Stimulated activated CD4-positive, alpha-beta T cell treated with anti-CD3 and anti-CD28 coated beads, Interleukin-1b, Interleukin-23, amount 100 ng/mL, for 48 hours (primary cell): ENCODE data around the gene VMP1.
"Not testable (repeated sequence)": the region's sequence is repeated elsewhere in the genome, so short reads cannot be mapped to it uniquely, and the experiment has no call there.

Experiments used
- DNase-seq: peaks from one replicate; pipeline ENCODE4 v3.0.0-alpha.2; 2020

Gene VMP1

DNA sequence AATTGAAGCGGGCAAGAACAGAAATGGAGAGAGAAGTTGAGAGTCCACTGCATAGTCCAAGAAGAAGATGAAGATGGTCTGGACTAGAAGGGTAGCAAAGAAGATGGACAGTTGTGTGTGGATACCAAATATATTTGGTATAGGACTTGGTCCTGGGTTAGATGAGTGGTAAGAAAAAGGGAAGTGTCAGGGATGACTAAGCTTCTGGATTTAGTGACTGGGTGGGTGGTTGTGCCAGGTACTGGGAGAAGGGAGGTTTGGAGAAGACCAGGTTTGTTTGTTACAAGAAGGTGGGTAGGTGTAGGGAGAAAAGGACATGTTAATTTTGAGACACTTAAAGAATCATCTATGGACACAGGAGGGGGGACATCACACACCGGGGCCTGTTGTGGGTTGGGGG is 5.4 kb downstream of the VMP1 start:
- no peak for DNase-seq

DNA sequence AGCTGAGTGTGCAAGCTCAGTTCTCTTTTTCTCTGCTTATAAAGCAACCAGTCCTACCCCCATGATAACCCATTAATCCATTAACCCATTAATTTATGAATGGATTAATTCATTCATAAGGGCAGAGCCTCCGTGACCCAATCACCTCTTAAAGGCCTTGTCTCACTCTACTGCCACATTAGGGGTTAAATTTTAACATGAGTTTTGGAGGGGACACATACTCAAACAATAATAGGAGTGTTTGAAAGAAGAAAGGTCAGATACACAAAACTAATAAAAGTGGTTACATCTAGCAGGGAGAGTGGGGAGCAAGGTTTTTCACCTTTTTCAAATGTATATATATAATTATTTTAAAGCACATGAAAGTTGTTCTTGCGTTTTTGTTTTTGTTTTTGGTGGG is 6.8 kb downstream of the VMP1 start:
- DNase-seq, result no peak

DNA sequence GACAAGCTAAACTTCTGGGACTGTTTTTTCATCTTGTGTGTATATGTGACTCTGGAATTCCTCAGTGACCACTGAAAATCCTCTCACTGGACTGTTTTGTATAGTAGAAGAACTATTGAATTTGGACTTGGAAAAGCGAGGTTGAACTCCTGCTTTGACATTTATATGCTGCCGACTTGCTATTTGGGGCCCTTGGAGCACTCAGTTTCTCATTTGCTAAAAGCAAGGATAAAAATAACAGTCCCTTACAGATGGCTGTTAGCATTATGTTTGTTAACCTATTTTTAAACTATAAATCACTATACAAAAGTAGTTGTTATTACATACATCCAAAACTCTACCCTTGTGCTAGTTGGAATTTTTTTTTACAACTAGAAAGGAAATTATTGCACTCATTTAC is 9.0 kb downstream of the VMP1 start:
- DNase-seq, result no peak

DNA sequence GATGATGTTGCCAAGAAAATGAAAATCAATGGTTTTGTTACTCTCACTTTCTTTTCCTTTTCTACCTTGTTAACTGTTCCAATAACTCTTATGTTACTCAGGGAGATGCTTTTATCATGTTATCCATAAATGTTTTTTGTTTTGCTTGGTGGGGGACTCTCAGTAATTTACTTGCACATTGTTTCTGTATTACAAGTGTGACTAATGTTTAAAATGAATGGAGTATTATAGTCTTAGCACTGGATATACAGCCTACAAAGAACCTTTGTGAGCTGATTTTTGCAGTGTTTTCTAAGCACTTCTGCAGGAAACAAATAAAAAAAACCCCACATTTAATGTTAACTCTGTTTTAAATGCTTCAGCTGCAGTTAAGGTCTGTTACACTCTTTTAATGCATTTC is 12.1 kb downstream of the VMP1 start:
- DNase-seq, result no peak

DNA sequence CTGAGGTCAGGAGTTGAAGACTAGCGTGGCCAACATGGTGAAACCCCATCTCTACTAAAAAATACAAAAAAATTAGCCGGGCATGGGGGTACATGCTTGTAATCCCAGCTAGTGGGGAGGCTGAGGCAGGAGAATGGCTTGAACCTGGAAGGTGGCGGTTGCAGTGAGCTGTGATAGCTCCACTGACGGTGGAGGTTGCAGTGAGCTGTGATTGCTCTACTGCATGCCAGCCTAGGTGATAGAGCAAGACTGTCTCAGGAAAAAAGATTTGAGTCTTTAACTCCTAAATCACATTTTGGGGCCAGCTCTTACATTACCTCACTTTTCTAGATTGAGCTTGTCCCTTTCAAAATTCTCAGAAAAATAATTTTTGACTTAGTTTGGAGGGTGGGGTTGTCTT is 15.2 kb downstream of the VMP1 start:
- no peak for DNase-seq

DNA sequence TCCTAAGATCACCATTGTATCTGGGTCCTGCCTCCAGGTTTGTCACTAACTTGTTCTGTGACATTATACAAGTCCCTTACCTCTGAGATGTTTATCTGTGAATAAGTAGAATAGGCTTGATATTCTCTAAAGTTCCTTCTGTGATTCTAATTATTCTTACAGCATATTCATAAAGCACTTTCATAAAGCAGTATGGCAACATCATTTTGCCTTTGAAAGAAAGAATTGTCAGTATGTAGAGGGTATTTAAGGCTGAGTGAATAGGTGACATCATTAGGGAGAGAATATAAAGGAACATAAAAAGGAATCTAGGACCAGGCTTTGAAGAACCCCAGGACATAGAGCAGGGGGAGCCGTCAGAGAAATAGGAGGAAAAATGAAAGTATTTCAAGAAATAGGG is 15.6 kb downstream of the VMP1 start:
- no peak for DNase-seq

DNA sequence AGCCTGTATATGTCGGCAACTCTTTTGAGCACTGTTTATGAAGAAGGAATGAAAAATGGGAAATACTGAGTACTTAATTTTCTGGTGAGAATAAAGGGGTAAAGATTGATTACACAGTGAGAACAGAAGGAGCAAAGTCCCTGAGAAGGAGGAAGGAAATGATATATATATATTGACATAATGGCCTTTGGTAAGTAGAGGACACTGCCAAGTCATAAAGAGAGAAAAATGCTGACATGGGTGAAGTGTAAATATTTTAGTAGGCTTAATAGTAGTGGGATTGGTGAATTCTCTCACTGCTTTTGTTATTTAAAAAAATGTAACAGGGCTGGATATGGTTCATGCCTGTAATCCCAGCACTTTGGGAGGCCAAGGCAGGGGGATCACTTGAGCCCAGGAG is 16.2 kb downstream of the VMP1 start:
- DNase-seq, result no peak

DNA sequence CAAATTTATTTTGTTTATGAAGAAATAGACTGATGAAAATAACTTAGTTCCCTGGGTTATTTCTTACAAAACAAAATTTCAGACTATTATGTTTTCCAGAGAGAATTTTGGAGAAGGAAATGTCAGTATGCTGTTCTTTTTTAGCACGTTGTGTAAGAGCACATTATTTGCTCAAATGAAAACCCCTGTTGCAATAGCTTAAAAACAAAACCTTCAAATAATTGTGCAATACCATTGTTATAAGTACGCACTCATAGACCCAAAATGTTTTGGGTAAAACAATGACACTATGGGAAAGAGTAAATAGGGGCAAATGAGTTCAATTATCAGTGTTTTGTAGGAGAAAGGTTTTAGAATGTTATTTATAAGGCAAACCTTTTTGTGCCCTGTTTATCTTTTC is 18.2 kb downstream of the VMP1 start:
- DNase-seq, result no peak

DNA sequence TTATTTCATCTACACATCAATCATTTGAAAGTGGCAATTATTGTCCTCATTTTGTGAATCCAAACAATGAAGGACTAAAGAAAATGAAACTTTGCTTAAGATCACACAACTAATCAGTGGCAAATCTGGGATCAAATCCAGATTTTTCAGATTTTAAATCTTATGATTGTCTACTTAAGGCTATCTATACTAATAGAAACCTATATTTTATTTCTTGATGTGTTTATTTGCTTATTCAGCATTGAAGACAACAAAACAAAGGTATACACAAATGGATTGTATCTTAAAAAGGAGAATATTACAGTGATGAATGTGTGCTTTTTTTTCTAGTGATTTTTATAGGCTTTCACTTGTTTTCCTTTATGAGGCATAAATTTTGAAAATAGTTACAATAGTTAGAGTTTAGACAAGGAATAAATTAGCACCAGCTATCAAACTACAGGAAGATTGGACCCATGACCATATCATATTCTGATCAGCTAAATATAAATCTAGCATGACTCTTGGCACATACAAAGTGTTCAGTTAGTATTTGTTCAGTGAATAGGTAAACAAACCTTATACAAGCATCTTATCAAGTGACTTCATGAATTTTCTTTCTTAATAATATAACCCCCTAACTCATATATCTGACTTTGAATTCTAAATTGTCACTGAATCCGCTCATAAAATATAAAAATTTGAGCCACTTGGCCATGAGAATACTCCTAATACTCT is 20.5 kb downstream of the VMP1 start:
- DNase-seq, result no peak

DNA sequence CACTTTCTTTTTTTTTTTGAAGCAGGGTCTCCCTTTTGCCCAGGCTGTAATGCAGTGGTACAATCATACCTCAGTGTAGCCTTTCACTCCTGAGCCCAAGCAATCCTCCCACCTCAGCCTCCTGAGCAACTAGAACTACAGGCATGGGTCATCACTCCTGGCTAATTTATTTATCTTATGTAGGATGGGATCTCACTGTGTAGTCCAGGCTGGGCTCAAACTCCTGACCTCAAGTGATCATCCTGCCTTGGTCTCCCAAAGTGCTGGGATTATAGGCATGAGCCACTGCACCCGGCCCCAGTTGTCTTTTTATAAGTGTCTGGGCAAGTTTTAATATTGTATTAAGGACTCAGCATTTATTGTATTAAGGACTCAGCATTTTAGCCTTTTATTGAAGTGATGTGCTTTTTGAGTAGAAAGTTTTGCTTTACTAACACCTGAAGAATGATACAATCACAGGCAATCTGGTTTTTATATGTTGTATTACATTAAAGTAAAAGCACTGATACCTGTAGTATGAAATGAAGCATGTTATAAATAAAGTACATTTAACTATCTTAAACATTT is 22.9 kb downstream of the VMP1 start:
- DNase-seq, result no peak

DNA sequence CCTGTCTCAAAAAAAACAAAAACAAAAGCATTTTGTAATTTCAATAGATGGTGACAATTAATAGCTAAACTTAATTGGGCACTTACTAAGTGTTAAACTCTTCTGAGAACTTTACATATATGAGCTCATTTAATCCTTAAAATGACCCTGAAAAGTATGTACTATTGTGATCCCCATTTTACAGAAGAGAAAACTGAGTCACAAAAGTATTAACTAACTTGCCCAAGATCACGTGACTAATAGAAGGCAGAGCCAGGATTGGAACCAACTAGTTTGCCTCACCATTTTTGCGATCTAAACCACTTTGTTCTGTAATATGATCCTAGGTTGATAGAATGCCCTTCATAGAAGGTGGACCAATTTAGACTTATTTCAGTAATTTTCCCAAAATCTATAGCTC is 26.2 kb downstream of the VMP1 start:
- no peak for DNase-seq

DNA sequence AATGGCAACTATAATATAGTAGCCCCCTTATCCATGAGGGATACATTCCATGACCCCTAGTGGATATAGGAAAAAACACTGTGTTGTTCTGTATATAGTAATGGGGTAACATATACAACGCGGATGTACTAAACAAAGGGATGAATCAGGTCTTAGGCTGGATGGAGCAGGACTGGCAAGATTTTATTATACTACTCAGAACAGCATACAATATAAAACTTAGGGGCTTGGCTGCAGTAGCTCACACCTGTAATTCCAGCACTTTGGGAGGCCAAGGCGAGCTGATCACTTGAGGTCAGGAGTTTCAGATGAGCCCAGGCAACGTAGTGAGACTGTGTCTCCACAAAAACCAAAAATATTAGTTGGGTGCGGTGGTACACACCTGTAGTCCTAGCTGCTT is 26.8 kb downstream of the VMP1 start:
- DNase-seq, result no peak

DNA sequence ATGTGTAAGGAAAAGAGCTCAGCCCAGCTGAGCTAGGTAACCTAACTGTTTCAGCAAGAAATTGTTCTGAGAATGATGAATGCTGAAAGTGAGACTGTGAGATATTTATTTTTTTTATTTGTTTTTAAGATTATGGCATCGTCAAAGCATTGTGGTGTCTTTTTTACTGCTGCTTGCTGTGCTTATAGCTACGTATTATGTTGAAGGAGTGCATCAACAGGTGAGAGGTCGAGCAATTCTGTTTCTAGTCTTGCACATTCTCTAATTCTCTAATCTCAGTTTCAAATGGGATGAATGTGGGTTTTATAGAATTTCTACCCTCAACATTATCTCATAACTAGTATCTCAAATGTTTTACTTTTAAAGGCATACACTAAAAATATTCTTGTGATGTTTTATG is 29.9 kb downstream of the VMP1 start:
- no peak for DNase-seq

DNA sequence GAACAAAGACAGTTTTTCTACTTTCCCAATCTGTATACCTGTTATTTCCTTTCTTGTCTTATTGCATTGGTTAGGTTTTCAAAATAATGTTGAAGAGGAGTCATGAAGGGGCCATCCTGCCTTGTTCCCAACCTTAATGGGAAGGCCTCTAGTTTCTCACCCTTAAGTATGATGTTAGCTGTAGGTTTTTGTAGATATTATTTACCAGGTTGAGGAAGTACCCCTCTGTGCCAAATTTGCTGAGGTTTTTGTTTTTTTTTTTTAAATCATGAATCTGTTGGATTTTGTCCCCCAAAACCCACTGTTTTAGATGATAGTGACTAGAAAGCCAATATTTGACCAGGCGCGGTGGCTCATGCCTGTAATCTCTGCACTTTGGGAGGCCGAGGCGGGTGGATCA is 36.4 kb downstream of the VMP1 start:
- no peak for DNase-seq

DNA sequence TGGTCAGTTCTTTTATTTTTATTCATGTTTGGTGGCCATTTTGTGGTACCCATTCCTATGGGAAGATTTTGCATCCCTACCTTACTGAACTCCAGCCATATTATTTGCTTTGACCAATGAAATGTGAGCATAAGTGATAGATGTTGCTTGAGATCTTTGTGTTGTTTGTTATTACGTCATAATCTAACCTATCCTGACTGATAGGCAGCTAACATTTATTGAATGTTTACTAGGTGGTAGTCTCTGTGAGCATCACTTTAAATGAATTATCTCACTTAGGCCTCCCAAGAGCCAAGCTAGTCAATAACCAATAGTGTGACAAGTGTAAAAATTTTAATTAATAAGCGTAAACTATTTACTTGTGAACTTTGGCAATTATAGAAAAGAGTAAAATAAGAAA is 37.6 kb downstream of the VMP1 start:
- DNase-seq, result no peak

DNA sequence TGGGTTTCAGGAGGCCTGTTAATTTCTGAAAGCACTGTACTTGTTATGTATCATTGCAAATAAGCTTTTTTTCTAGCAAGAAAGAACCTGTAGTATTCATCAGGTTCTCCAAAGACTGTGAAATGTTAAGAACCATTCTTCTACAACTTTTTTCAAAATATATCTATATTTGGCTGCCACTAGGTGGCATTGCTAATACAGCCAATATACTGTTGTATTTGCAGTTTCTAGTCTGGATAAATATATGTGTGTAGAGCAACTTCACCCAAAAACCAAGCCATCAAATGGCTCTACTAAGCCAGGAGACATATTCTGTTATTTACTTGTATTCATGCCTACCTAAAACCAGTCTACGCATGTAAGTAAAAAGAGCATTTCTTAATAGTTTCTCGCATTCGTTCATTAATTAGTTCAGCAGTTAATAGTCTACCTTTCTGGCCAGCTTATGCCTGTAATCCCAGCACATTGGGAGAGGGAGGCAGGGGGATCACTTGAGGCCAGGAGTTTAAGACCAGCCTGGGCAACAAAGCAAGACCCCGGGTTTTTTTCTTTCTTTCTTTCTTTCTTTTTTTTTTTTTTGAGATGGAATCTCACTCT is 39.5 kb downstream of the VMP1 start:
- no peak for DNase-seq

DNA sequence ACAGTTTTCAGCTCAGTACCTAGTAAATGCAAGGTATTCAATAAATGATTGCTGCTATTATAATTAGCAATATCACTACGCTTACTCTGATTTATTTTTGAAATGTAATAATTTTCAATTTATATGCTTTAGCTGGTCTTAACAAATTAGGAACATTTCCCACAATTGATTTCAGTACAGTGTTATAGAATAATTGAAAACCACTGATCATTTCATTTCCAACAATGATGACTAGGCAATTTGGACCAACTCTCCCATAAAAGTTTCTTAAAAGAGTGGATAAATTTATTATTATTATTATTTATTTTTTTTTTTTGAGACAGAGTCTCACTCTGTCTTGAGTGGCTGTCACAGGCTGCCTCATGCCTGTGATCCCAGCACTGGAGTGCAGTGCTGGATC is 41.1 kb downstream of the VMP1 start:
- DNase-seq, result no peak

DNA sequence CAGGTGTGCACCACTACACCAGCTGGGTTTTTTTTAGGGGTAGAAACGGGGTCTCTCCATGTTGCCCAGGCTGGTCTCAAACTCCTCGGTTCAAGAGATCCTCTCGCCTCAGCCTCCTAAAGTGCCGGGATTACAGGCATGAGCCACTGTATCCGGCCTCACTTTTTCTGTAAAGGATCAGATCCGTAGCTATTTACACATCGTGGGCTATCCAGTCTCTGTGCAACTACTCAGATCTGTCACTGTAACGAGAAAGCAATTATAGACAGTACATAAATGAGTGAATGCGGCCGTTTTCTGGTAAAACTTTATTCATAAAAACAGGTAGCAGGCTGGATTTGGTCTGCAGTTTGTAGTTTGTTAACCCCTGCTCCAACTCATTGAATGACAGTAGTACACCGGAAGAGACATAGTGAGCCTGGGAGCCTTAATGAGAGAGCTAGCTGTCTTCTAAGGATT is 44.5 kb downstream of the VMP1 start:
- peak; percentile 36 for DNase-seq

DNA sequence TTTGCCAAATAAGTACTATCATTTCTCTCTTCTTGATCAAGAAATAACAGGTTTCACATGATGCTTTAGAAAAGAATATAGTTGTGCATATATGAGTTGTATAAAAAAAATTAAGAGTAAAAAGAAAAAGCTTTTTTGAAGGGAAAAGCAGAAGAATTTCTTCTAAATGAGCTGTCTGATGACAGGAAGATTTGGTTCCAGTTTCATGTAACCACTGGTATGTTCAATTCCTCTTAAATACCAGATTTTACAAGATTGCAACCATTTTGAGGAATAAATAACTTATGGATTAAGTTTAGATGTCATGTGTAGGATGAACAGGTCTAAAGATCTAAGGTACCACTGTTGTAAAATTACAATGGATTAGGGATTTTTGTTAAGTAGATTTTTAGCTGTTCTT is 45.0 kb downstream of the VMP1 start:
- DNase-seq, result no peak

DNA sequence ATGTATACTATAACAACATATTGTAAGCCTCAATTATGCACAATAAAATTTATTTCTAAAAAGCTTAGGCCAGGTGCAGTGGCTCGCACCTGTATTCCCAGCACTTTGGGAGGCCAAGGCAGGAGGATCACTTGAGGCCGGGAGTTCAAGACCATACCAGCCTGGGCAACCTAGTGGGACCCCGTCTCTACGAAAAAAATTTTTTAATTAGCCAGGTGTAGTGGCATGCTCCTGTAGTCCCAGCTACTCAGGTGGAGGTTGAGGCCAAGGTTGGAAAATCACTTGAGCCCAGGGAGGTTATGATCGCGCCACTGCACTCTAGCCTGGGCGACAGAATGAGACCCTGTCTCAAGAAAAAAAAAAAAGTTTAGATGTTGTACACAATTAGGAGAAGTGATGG is 45.5 kb downstream of the VMP1 start:
- DNase-seq, result no peak

DNA sequence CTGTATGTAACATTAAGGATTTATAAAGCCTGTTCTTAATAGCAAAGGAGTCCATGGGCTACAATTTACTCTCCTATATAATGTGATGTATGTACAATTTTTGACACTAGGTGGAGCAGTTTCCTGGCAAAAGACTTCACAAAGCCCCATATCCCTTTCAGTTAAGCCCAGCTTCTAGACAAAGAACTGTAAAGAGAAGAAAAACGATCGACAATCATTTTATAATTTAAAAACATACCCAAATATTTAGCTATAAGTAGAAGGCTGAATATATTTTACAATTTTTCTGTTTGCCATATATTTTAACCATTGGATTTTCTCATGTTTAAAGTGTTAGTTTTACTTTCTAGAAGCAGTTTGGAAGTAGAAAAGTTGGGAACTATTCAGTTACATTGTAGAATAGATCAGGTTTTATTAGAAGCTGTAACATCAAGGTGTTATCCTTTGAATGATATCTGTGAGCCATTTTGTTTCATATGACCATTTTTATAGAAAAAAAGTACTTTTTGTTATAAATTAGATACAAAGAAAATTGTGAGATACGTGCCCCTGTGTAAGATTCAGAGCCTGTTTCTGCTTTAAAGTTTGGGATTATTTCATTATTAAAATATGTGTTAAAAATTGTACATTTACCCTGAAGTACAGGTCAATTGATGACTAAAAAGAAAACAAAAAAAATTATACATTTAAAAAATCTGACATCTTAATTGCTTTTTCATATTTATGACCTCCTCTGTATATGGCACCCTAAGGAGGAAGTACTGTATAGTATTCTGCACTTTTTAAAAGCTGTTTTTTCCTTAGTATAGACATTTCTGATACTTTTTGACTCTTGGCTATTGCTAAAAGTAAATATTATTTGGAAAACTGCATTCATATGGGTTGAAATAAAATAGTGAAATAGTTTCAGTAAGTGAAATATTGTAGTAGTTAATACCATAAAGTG is 46.3 kb downstream of the VMP1 start:
- no peak for DNase-seq

DNA sequence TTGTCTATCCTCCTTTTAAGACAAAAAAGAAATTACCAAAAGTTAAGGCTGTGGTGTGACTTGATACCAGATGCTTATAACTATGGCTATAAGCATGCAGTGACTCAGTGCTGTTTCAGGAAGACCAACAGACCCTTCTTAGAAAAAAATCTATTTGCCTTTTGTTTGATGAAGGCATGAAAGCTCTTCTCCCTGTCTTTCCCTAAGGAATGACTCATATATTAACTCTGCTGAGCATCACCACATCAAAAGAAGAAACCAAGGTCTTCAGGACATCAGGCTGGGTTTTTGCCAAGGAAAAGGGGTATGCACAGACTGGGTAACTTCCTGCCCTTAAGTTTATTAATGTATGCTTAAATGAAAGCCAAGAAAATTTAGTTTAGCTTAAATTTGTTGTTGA is 47.1 kb downstream of the VMP1 start:
- DNase-seq, result no peak

DNA sequence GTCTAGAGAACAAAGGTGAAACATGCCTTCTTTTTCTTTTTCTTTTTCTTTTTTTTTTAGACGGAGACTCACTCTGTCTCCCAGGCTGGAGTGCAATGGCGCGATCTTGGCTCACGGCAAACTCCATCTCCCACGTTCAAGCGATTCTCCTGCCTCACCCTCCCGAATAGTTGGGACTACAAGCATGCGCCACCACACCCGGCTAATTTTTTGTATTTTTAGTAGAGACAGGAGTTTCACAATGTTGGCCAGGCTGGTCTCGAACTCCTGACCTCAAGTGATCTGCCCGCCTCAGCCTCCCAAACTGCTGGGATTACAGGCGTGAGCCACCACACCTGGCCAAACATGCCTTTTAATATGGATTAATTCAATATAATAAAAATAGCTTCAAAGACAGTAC is 47.6 kb downstream of the VMP1 start:
- DNase-seq, result not testable (repeated sequence)
